Kidney (tissue), 22 donors: Measurements from ENCODE around the gene PGAM4. TPM values are rescaled to one million over a fixed set of nuclear protein-coding genes. Genes with fewer than 3 reads are reported as not detected.

Experiments
- DNase-seq, 5 donors: peaks; one replicate each; pipeline ENCODE4 v3.0.0-alpha.2; 2013 to 2020
- FAIRE-seq: peaks from 2 replicates; lab custom pipeline; 2012; peaks lifted over from hg19 to GRCh38; lab: Jason Lieb, UNC
- H3K27ac ChIP-seq, 2 donors: one replicate each; pipeline ENCODE4 v1.7.0; 2013; ENCODE audit warnings: low read depth in 2 of 2, low read length in 2 of 2, inconsistent platforms in 1 of 2
- H3K27me3 ChIP-seq: one replicate; pipeline ENCODE4 v1.7.1; 2013; ENCODE audit warnings: low read length, inconsistent platforms; ENCODE audit not compliant: control insufficient read depth, insufficient read depth
- H3K36me3 ChIP-seq, 3 donors: one replicate each; pipeline versions ENCODE4 v1.7.0 to v1.7.1; 2013; ENCODE audit warnings: low read length in 3 of 3, control low read depth in 1 of 3, inconsistent platforms in 1 of 3; ENCODE audit not compliant: insufficient read depth in 3 of 3, control insufficient read depth in 2 of 3
- H3K4me1 ChIP-seq, 3 donors: one replicate each; pipeline versions ENCODE4 v1.7.0 to v1.7.1; 2013; ENCODE audit warnings: low read length in 3 of 3, inconsistent platforms in 1 of 3, low read depth in 1 of 3; ENCODE audit not compliant: control insufficient read depth in 2 of 3, insufficient read depth in 2 of 3
- H3K4me3 ChIP-seq, 3 donors: one replicate each; pipeline versions ENCODE4 v1.7.0 to v1.8.1; 2013; ENCODE audit warnings: low read length in 3 of 3, control low read depth in 1 of 3, inconsistent platforms in 1 of 3
- H3K9ac ChIP-seq, 3 donors: one replicate each; pipeline versions ENCODE4 v1.7.0 to v1.7.1; 2013; ENCODE audit warnings: low read length in 3 of 3, control low read depth in 1 of 3, inconsistent platforms in 1 of 3
- H3K9me3 ChIP-seq, 3 donors: one replicate each; pipeline versions ENCODE4 v1.7.0 to v1.7.1; 2013; ENCODE audit warnings: low read length in 3 of 3, control low read depth in 1 of 3, inconsistent platforms in 1 of 3; ENCODE audit not compliant: control insufficient read depth in 2 of 3, insufficient read depth in 1 of 3
- CTCF ChIP-seq: IDR thresholded peaks from 3 replicates; pipeline ENCODE4 v1.5.1; 2012; ENCODE audit warnings: mild to moderate bottlenecking, moderate library complexity, borderline replicate concordance; ENCODE audit not compliant: insufficient read depth; ENCODE audit errors: extremely low read depth
- intact Hi-C: fragments of 100-400 bp; cut with DNase I; formaldehyde crosslinking; loops from one replicate; pipeline ENCODE4 v1.11.1; 2022
- long read RNA-seq, 10 donors: library from polyadenylated mRNA in 1 of 10; unstranded in 1 of 10; transcript quantifications; one replicate each; pipeline ENCODE4 v2.0.0 and lab custom pipeline, GENCODE V29; 2021 to 2026
- polyA plus RNA-seq: library from polyadenylated mRNA; stranded (reverse); fragments of 350-450 nt; fragmentation: Illumina TruSeq; extraction: RNeasy Lipid Tissue Mini Kit (QIAGEN cat#74804); gene quantifications from one replicate; pipeline ENCODE4 v1.2.3, GENCODE V29; 2014; ENCODE audit warnings: low read depth, low replicate concordance; ENCODE audit not compliant: insufficient read depth
- total RNA-seq: library from RNA; stranded (reverse); fragmentation: NEBNext Ultra II Directional; extraction: Animal tissue kit (Norgen Biotek cat#: 25700); gene quantifications from one replicate; pipeline ENCODE4 v1.2.1, GENCODE V29; 2021
- donor health status: control.
- donor health status: control.
- donor health status: control.
- donor health status: control.
- donor health status: control.
- donor health status: DM: yes; HTN: yes; CAD: no.
- donor health status: Normal renal cell carcinoma (clear cell type).

Gene PGAM4
- total RNA-seq (not detected), polyA plus RNA-seq (not detected)
- long read RNA-seq, donor 1, result 0 reads
- long read RNA-seq, donor 2, result 0 reads
- long read RNA-seq, donor 3, result 0 reads
- long read RNA-seq, donor 4, result 0 reads
- long read RNA-seq, donor 5, result 0 reads
- long read RNA-seq, donor 6, result 0 reads
- long read RNA-seq, donor 7, result 0 reads
- long read RNA-seq, donor 8, result 0 reads
- long read RNA-seq, donor 9, result 0 reads
- long read RNA-seq, donor 10, result 0 reads

DNA sequence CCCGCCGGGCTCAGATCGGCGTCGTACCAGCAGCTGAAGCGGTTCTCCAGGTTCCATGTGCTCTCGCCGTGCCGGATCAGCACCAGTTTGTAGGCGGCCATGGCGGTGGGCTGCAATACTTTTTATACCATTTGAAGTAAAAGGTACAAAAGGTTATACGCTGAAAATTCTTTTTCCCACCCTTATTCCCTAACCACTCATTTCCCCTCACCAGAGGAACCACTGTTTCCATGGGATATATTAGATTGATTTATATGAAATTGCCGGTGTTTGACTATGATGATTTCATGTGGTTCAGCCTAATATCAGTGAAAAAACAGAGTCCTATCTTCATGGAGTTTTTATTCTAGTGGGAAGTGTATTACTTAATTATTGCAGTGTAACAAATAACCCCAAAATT lies at the start of gene PGAM4:
Gene PGAM4 (minus strand): TSS at position 101 of the 400 bp plus-strand sequence. CDS start 0 bp downstream, at position 101.
- no peak for FAIRE-seq

GRCh38 chrX:78011846-78012245 lies 42.4 kb upstream of the PGAM4 start:
- TF ChIP-seq CTCF, result no peak
- Histone ChIP-seq H3K27ac (no peak overlapping the region), H3K9me3 (no peaks in the 10 kb centered on the region), H3K9ac (no peak overlapping the region), H3K4me3 (no peak overlapping the region), H3K36me3 (peaks cover 0 to 2% (median 0%) of the 10 kb centered on the region in 3 donors), H3K27me3 (no peaks in the 10 kb centered on the region), H3K4me1 (no peaks in the 10 kb centered on the region)
- DNase-seq, result no peak
- intact Hi-C loops, result no loop called here
- FAIRE-seq, result no peak

More for the DNA sequence above, at the start of gene PGAM4:
- Histone ChIP-seq H3K27me3 (no peaks in the 10 kb centered on the region), H3K27ac (no peak within 1 kb of the TSS), H3K9ac (no peak within 1 kb of the TSS), H3K9me3 (no peaks in the 10 kb centered on the region), H3K4me1 (no peaks in the 10 kb centered on the region), H3K36me3 (no peaks in the 10 kb centered on the region), H3K4me3 (no peak within 1 kb of the TSS)
- DNase-seq, result no peak
- no peak for TF ChIP-seq CTCF
- intact Hi-C loops, result no loop called here

GRCh38 chrX:77979870-77980269 lies 10.4 kb upstream of the PGAM4 start:
- intact Hi-C loops, result no loop called here
- no peak for DNase-seq
- no peak for FAIRE-seq
- Histone ChIP-seq H3K36me3 (no peaks in the 10 kb centered on the region), H3K9ac (no peak overlapping the region), H3K27ac (no peak overlapping the region), H3K4me1 (no peaks in the 10 kb centered on the region), H3K4me3 (no peak overlapping the region), H3K9me3 (no peaks in the 10 kb centered on the region), H3K27me3 (no peaks in the 10 kb centered on the region)
- no peak for TF ChIP-seq CTCF
